CD14-positive monocyte (primary cell): ENCODE results near the gene NRROS. TPM values are rescaled to one million over a fixed set of nuclear protein-coding genes. Genes with fewer than 3 reads are reported as not detected.

Source experiments
- DNase-seq, 3 donors: peaks; one replicate each; pipeline ENCODE4 v3.0.0-alpha.2; 2011 to 2022
- H2AFZ ChIP-seq: 2 replicates; pipeline ENCODE4 v1.6.0; 2012; ENCODE audit warnings: mild to moderate bottlenecking, low read depth, low read length, inconsistent platforms; ENCODE audit not compliant: insufficient read depth, poor library complexity, severe bottlenecking
- H3K27ac ChIP-seq, 2 donors: 1 replicate in 1 of 2; 2 replicates in 1 of 2; pipeline ENCODE4 v1.5.1; 2012 to 2013; ENCODE audit warnings: low read length in 2 of 2, control low read depth in 1 of 2, inconsistent platforms in 1 of 2, low read depth in 1 of 2, mild to moderate bottlenecking in 1 of 2
- H3K27me3 ChIP-seq, 2 donors: one replicate each; pipeline versions ENCODE4 v1.6.0 to v1.6.1; 2011 to 2013; ENCODE audit warnings: low read length in 2 of 2; ENCODE audit not compliant: control insufficient read depth in 2 of 2, insufficient read depth in 2 of 2
- H3K36me3 ChIP-seq, 2 donors: replicated peaks in 1 of 2; 1 replicate in 1 of 2; 2 replicates in 1 of 2; pipeline versions ENCODE4 v1.5.1 to v1.6.1; 2012 to 2013; ENCODE audit warnings: low read length in 2 of 2, control low read depth in 1 of 2, inconsistent platforms in 1 of 2, mild to moderate bottlenecking in 1 of 2; ENCODE audit not compliant: insufficient read depth in 2 of 2, control insufficient read depth in 1 of 2
- H3K4me1 ChIP-seq, 2 donors: 1 replicate in 1 of 2; 2 replicates in 1 of 2; pipeline versions ENCODE4 v1.5.1 to v1.6.1; 2012 to 2013; ENCODE audit warnings: low read length in 2 of 2, control low read depth in 1 of 2, inconsistent platforms in 1 of 2, mild to moderate bottlenecking in 1 of 2, moderate library complexity in 1 of 2; ENCODE audit not compliant: insufficient read depth in 2 of 2, control insufficient read depth in 1 of 2
- H3K4me2 ChIP-seq: replicated peaks from 2 replicates; pipeline ENCODE3; 2012; ENCODE audit warnings: low read length, moderate library complexity, mild to moderate bottlenecking; ENCODE audit not compliant: poor library complexity, severe bottlenecking; ENCODE audit errors: extremely low read depth
- H3K4me3 ChIP-seq, 3 experiments: fragments of 200-600 bp in 1 of 3; sonication (generic) in 1 of 3; replicated peaks in 1 of 3; 1 replicate in 2 of 3; 2 replicates in 1 of 3; pipeline ENCODE4 v1.5.1; 2011 to 2013; ENCODE audit warnings: low read length in 3 of 3, mild to moderate bottlenecking in 3 of 3, control low read depth in 2 of 3, low read depth in 2 of 3, inconsistent platforms in 1 of 3, moderate library complexity in 1 of 3
- H3K79me2 ChIP-seq: 2 replicates; pipeline ENCODE4 v1.6.0; 2012; ENCODE audit warnings: mild to moderate bottlenecking, control low read depth, inconsistent platforms, low read length, moderate library complexity; ENCODE audit not compliant: insufficient read depth
- H3K9ac ChIP-seq: 2 replicates; pipeline ENCODE4 v1.6.0; 2017; ENCODE audit warnings: low read length, mild to moderate bottlenecking; ENCODE audit not compliant: insufficient read depth, poor library complexity, severe bottlenecking
- H3K9me3 ChIP-seq, 2 donors: replicated peaks in 1 of 2; 1 replicate in 1 of 2; 2 replicates in 1 of 2; pipeline versions ENCODE4 v1.5.1 to v1.6.1; 2012 to 2013; ENCODE audit warnings: low read length in 2 of 2, control low read depth in 1 of 2; ENCODE audit not compliant: control insufficient read depth in 1 of 2, insufficient read depth in 1 of 2
- H4K20me1 ChIP-seq: 2 replicates; pipeline ENCODE4 v1.6.0; 2012; ENCODE audit warnings: mild to moderate bottlenecking, low read length, control low read depth, moderate library complexity; ENCODE audit not compliant: insufficient read depth
- H3K27ac Mint-ChIP-seq, 7 donors: one replicate each; pipeline ENCODE4 v1.8.0; 2020; ENCODE audit warnings: mild to moderate bottlenecking in 7 of 7, mixed read lengths in 7 of 7, moderate library complexity in 6 of 7, inconsistent platforms in 2 of 7
- H3K27me3 Mint-ChIP-seq, 3 donors: one replicate each; pipeline ENCODE4 v1.8.0; 2021 to 2022; ENCODE audit warnings: low read depth in 3 of 3, mild to moderate bottlenecking in 3 of 3, mixed read lengths in 3 of 3, moderate library complexity in 3 of 3, inconsistent platforms in 1 of 3
- H3K36me3 Mint-ChIP-seq, 2 donors: one replicate each; pipeline ENCODE4 v1.8.0; 2020; ENCODE audit warnings: mixed read lengths in 2 of 2, inconsistent platforms in 1 of 2, mild to moderate bottlenecking in 1 of 2
- H3K4me1 Mint-ChIP-seq: one replicate; pipeline ENCODE4 v1.8.0; 2020; ENCODE audit warnings: mild to moderate bottlenecking, mixed read lengths
- H3K4me3 Mint-ChIP-seq, 2 donors: one replicate each; pipeline ENCODE4 v1.8.0; 2020; ENCODE audit warnings: mild to moderate bottlenecking in 2 of 2, mixed read lengths in 2 of 2, moderate library complexity in 1 of 2
- H3K9me3 Mint-ChIP-seq, 7 donors: one replicate each; pipeline ENCODE4 v1.8.0; 2020 to 2022; ENCODE audit warnings: mixed read lengths in 7 of 7, mild to moderate bottlenecking in 6 of 7, moderate library complexity in 6 of 7, inconsistent platforms in 2 of 7
- CTCF ChIP-seq: fragments of 200-600 bp; IDR thresholded peaks from one replicate; pipeline ENCODE4 v1.8.0; 2022; ENCODE audit warnings: antibody characterized with exemption, mild to moderate bottlenecking
- WGBS: methylation state at CpG from one replicate; pipeline ENCODE4 v1.1.5; 2013; ENCODE audit warnings: missing lambda C conversion rate; ENCODE audit not compliant: insufficient coverage; 5-methylcytosine and 5-hydroxymethylcytosine counted together
- intact Hi-C, 2 donors: fragments of 100-400 bp; cut with micrococcal nuclease; formaldehyde crosslinking; loops; one replicate each; pipeline versions ENCODE4 v1.15.0 to v1.15.1; 2023
- polyA plus RNA-seq, 3 donors: library from polyadenylated mRNA; depleted of rRNA in 1 of 3; unstranded in 2 of 3; stranded (reverse) in 1 of 3; fragments of 300-500 nt in 2 of 3; fragments of >200 nt in 1 of 3; fragmentation: Illumina TruSeq in 2 of 3; gene quantifications; 1 replicate in 2 of 3; 2 replicates in 1 of 3; pipeline ENCODE4 v1.2.3, GENCODE V29; 2012 to 2021

Gene NRROS
- polyA plus RNA-seq, 3 donors, result 5.9 to 109 (median 7.5) TPM

GRCh38 chr3:196641333-196642054 is 2.0 kb downstream of the NRROS start:
- H3K4me2 ChIP-seq, result peak overlapping the region; percentile 82
- peaks cover 86 to 95% of the 10 kb centered on the region in 2 donors for H3K4me1 ChIP-seq
- Mint-ChIP-seq H3K4me3 (peak overlapping the region; percentile 95 to 99), H3K27ac (peak overlapping the region; percentile 93 to 100 (median 99)), H3K4me1 (peaks cover 81% of the 10 kb centered on the region), H3K9me3 (peaks cover 0 to 2% (median 0%) of the 10 kb centered on the region in 7 donors), H3K36me3 (peaks cover 46 to 55% of the 10 kb centered on the region in 2 donors), H3K27me3 (peaks cover 0 to 1% (median 0%) of the 10 kb centered on the region in 3 donors)
- H3K79me2 ChIP-seq, result peaks cover 100% of the 10 kb centered on the region
- peaks cover 25 to 31% of the 10 kb centered on the region in 2 donors for H3K36me3 ChIP-seq
- H3K9ac ChIP-seq, result peak overlapping the region; percentile 88
- H3K4me3 ChIP-seq, result peak overlapping the region; percentile 86 to 94 (median 93)
- no peaks in the 10 kb centered on the region for H3K27me3 ChIP-seq
- H4K20me1 ChIP-seq, result peaks cover 60% of the 10 kb centered on the region
- no peak overlapping the region for H2AFZ ChIP-seq
- no peaks in the 10 kb centered on the region for H3K9me3 ChIP-seq
- peak; percentile 83 to 93 (median 88) for DNase-seq
- intact Hi-C loops, result loop anchor here in 1 of 2 donors (1.0 to 5.0 kb wide), 4 partner anchors 9 to 46 kb away; no protein-coding TSS in a partner anchor
- peak overlapping the region; percentile 95 to 96 for H3K27ac ChIP-seq
- WGBS, result 12% methylated on average over 6 of the region's 9 CpGs
- no peak for TF ChIP-seq CTCF

- H3K4me3 ChIP-seq, result peak overlapping the region; percentile 86 to 94 (median 93)
- H3K4me1 ChIP-seq, result peaks cover 83 to 93% of the 10 kb centered on the region in 2 donors
- Mint-ChIP-seq H3K9me3 (peaks cover 0 to 2% (median 0%) of the 10 kb centered on the region in 7 donors), H3K27me3 (peaks cover 0 to 1% (median 0%) of the 10 kb centered on the region in 3 donors), H3K4me3 (peak overlapping the region; percentile 95 to 99), H3K27ac (peak overlapping the region; percentile 93 to 100 (median 99)), H3K36me3 (peaks cover 52 to 64% of the 10 kb centered on the region in 2 donors), H3K4me1 (peaks cover 81% of the 10 kb centered on the region)
- intact Hi-C loops, result loop anchor here in 1 of 2 donors (1.0 to 5.0 kb wide), 3 partner anchors 9 to 45 kb away; no protein-coding TSS in a partner anchor
- peaks cover 100% of the 10 kb centered on the region for H3K79me2 ChIP-seq
- no peak for TF ChIP-seq CTCF
- DNase-seq, result peak in 1 of 3 donors; percentile 50
- no peaks in the 10 kb centered on the region for H3K9me3 ChIP-seq
- H3K36me3 ChIP-seq, result peaks cover 29 to 38% of the 10 kb centered on the region in 2 donors
- peak overlapping the region; percentile 88 for H3K9ac ChIP-seq
- WGBS, result 11% methylated on average over 3 of the region's 11 CpGs
- H4K20me1 ChIP-seq, result peaks cover 70% of the 10 kb centered on the region
- peak overlapping the region; percentile 95 to 96 for H3K27ac ChIP-seq
- H3K27me3 ChIP-seq, result no peaks in the 10 kb centered on the region
- peak overlapping the region; percentile 82 for H3K4me2 ChIP-seq
- H2AFZ ChIP-seq, result no peak overlapping the region
Measured at GRCh38 chr3:196642434-196642833, 2.9 kb downstream of the NRROS start.
